Embryonic facial prominence (tissue), 1 donor: ENCODE results near the gene PLEKHA6.
"Not testable (repeated sequence)": the region's sequence is repeated elsewhere in the genome, so short reads cannot be mapped to it uniquely, and the experiment has no call there.

ENCODE experiments used
- DNase-seq: peaks from one replicate; pipeline ENCODE4 v3.0.0-alpha.2; 2016; ENCODE audit errors: extremely low spot score

Gene PLEKHA6

GRCh38 chr1:204335533-204335932 is 24.2 kb downstream of the PLEKHA6 start:
- DNase-seq: no peak

- DNase-seq: no peak
Measured at GRCh38 chr1:204335085-204335484, 24.6 kb downstream of the PLEKHA6 start.

- DNase-seq: no peak
Measured at GRCh38 chr1:204334455-204334854, 25.3 kb downstream of the PLEKHA6 start.

- DNase-seq: no peak
Measured at GRCh38 chr1:204333427-204333826, 26.3 kb downstream of the PLEKHA6 start.

GRCh38 chr1:204331847-204332487 is 27.8 kb downstream of the PLEKHA6 start:
- no peak for DNase-seq

GRCh38 chr1:204331275-204331674 is 28.5 kb downstream of the PLEKHA6 start:
- DNase-seq: no peak

GRCh38 chr1:204327870-204328269 is 31.9 kb downstream of the PLEKHA6 start:
- not testable (repeated sequence) for DNase-seq

- DNase-seq: no peak
Measured at GRCh38 chr1:204327359-204327758, 32.4 kb downstream of the PLEKHA6 start.

GRCh38 chr1:204326771-204327300 is 32.9 kb downstream of the PLEKHA6 start:
- no peak for DNase-seq

GRCh38 chr1:204325944-204326343 is 33.8 kb downstream of the PLEKHA6 start:
- DNase-seq: no peak

GRCh38 chr1:204323887-204324286 is 35.8 kb downstream of the PLEKHA6 start:
- no peak for DNase-seq

GRCh38 chr1:204322339-204322868 is 37.3 kb downstream of the PLEKHA6 start:
- DNase-seq: no peak

GRCh38 chr1:204321665-204322064 is 38.1 kb downstream of the PLEKHA6 start:
- DNase-seq: no peak

- DNase-seq: no peak
Measured at GRCh38 chr1:204321051-204321450, 38.7 kb downstream of the PLEKHA6 start.

GRCh38 chr1:204320382-204320804 is 39.3 kb downstream of the PLEKHA6 start:
- DNase-seq: no peak

- DNase-seq: no peak
Measured at GRCh38 chr1:204319462-204319861, 40.3 kb downstream of the PLEKHA6 start.

GRCh38 chr1:204319027-204319426 is 40.7 kb downstream of the PLEKHA6 start:
- DNase-seq: no peak

- DNase-seq: no peak
Measured at GRCh38 chr1:204318324-204318723, 41.4 kb downstream of the PLEKHA6 start.

- DNase-seq: no peak
Measured at GRCh38 chr1:204317170-204317569, 42.6 kb downstream of the PLEKHA6 start.

- no peak for DNase-seq
Measured at GRCh38 chr1:204316164-204316563, 43.6 kb downstream of the PLEKHA6 start.

GRCh38 chr1:204314893-204315658 is 44.7 kb downstream of the PLEKHA6 start:
- no peak for DNase-seq

GRCh38 chr1:204314171-204314892 is 45.4 kb downstream of the PLEKHA6 start:
- DNase-seq: no peak
